Ramos (cell line): ENCODE measurements around the gene LRRC37A.
"Not testable (repeated sequence)": the region's sequence is repeated elsewhere in the genome, so short reads cannot be mapped to it uniquely, and the experiment has no call there.

Experiments used
- in situ Hi-C: fragments of 300-500 bp; cut with MboI; formaldehyde crosslinking; loops from one replicate; pipeline ENCODE4 v1.14.3; 2022; ENCODE audit warnings: low sequenced_read_pairs; ENCODE audit not compliant: unreplicated experiment

Gene LRRC37A

DNA sequence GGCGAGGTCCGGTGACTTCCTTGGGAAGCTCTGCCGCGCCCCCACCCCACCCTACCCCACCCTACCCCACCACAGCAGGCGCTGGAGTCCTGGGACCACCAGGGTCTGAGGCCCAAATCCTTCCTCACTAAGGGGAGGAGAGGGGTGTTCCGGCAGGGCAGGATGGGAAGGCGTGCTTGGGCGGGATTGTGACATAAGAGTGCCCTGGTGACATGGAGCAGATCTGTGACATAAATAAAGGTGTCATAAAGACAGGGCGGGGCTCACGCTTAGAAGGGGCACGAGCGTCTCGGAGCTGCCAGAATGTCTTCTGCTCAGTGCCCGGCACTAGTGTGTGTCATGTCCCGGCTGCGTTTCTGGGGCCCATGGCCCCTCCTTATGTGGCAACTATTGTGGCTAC lies at the start of gene LRRC37A:
Gene LRRC37A, plus strand, starts transcription at position 301 of the 400 bp plus-strand sequence. Its CDS starts 3 bp downstream, at position 304.
- in situ Hi-C loops: not testable (repeated sequence)

DNA sequence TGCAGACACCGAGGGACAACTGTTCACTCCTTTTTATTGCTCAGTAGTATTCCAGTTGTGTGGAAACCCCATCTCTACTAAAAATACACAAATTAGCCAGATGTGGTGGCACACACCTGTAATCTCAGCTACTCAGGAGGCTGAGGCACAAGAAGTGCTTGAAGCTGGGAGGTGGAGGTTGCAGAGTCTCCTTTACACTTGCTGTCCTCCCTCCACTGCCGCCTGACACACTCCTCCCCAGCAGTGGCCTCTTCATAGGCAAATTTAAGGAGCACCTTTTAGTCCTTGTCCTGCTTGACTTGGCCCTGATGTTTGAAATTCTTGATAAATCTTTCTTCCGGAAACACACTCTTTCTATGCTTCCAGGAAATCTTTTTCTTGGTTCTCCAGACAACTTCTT lies 45.8 kb upstream of the LRRC37A start:
- in situ Hi-C loops: not testable (repeated sequence)

DNA sequence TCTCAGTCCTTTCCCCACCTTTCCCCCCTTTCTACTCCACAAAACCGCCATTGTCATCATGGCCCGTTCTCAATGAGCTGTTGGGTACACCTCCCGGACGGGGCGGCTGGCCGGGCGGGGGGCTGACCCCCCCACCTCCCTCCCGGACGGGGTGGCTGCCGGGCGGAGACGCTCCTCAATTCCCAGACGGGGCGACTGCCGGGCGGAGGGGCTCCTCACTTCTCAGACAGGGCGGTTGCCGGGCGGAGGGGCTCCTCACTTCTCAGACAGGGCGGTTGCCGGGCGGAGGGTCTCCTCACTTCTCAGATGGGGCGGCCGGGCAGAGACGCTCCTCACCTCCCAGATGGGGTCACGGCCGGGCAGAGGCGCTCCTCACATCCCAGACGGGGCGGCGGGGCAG lies 42.1 kb upstream of the LRRC37A start:
- in situ Hi-C loops: loop anchor here (25.0 kb wide), 1 partner anchor 584 kb away; no protein-coding TSS in a partner anchor

DNA sequence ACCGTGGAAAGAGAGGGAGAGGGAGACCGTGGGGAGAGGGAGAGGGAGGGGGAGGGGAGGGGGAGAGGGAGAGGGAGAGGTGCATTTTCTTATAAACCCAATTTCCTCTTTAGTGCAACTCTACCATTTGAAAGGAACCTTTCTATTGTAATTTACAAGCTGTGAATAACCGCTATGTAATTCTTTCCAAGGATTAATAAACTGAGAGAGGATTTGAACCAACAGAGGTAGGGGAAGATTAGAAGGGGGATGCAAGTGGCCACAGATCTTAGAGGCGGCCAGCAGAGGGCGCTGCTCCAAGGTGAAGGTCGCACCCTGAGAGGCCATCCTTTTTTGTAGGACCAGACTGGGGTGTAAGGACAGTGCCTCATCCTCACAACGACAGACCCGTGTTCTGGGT lies 41.2 kb upstream of the LRRC37A start:
- in situ Hi-C loops: loop anchor here (25.0 kb wide), 1 partner anchor 584 kb away; no protein-coding TSS in a partner anchor

DNA sequence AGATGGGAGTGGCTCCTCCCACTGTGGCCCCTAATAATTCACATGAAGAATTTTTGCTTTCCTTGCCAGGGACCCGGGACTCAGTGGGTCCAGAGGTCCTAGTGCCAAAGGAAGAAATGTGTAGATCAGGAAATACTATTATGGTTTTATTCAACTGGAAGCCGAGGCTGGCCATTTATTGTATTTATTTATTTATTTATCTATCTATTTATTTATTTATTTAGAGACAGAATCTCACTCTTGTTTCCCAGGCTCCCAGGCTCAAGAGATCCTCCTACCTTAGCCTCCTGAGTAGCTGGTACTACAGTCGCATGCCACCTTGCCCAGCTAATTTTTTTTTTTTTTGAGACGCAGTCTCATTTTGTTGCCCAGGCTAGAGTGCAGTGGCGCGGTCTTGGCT lies 40.7 kb upstream of the LRRC37A start:
- in situ Hi-C loops: loop anchor here (25.0 kb wide), 1 partner anchor 583 kb away; no protein-coding TSS in a partner anchor

DNA sequence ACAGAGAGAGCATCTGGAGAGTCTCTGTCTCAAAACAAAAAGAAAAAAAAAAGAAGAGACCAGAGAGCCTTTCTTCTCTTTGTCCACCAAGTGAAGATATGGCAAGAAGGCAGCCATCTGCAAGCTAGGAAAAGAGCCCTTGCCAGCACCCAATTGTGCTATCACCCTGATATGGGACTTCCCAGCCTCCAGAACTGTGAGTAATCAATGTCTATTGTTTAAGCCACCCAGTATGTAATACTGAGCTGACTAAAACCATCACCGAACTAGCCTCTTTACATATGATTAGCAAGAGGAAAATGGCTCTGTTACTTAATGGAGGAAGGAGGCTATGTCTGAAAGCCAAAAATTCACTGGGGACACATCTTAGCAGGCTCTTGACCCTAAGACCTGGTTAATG lies 38.6 kb upstream of the LRRC37A start:
- in situ Hi-C loops: loop anchor here (25.0 kb wide), 1 partner anchor 581 kb away; no protein-coding TSS in a partner anchor

DNA sequence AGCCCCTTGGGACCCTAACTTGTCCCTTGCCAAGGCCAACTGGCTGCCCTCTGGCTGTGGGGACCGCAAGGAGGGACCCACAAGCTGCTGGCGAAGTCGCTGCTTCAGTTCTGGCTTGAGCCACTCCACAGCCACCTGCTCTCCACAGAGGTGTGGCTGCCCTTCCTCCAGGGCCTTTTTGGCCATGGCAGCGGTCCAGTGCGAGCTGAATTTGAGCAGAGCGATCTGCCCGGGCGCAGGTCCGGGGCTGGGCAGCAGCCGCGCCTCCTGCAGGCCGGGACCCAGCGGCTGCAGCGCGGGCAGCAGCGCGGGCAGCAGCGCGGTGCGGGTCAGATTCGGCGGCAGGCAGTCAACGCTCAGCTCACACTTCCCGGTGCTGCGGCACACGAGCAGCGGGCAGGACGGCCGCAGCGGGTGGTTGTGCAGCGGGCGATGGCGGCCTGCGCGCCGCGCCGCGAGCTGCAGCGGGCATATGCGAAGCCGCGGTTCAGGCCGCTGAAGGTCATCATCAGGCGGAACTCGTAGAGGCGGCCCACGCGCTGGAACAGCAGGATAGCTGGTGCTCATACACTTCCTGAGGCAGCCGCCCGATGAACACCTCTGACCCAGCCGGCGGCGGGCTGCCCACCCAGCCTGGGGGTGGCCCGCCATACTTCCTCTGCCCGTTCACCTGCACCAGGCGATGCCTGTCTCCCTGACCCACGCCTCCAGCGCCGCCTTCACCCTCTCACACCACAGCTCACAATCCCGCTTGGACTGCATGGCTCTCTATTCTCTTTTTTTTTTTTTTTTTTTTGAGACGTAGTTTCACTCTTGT lies 34.9 kb upstream of the LRRC37A start:
- in situ Hi-C loops: loop anchor here (25.0 kb wide), 1 partner anchor 577 kb away; no protein-coding TSS in a partner anchor

DNA sequence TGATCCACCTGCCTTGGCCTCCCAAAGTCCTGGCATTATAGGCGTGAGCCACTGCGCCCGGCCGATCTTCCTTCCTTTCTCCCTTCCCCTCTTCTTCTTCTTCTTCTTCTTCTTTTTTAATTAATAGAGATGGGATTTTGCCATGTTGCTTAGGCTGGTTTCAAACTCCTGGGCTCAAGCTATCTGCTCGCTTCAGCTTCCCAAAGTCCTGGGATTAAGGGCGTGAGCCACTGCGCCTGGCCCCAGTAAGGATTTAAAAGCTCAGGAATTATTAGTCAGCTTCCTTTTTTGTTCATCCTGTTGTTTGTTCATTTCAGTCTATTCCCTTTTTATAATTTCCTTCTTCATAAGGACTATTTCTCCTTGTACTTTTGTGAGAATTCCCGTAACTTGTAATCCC lies 32.7 kb upstream of the LRRC37A start:
- in situ Hi-C loops: loop anchor here (25.0 kb wide), 1 partner anchor 575 kb away; no protein-coding TSS in a partner anchor

DNA sequence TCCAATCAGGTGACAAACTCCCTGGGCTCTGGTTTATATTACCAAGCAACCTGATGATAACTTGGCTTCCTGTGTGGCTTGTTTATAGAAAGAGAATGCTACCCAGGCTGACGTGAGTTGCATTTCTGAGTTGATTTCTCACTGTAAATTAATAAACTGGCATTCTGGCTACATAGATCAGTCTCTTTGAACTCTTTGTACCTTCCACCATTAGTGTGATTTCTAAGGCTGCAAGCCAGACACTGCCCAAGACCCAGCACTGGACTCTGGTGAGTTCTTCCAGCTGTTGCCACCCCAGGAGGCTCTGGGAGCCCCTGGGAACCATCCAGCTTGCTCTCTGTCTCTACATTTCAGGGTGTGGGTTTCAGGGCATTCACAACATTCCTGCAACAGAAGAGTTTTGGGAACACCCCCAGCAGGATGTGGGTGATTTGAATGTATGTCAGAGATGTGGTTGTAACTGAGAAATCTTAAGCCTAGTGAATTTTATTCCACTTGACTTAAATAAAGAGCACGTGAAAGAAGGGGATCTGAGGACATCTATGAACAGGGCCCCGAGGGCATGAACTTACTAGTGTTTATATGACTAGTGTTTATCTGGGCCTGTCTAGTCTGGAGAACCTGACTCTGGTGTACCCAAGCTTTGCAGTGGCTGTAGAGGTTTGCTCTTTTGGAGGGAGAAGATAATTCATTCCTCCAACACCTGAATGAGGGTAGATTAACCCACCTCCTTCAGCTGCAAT lies 30.3 kb upstream of the LRRC37A start:
- in situ Hi-C loops: loop anchor here (25.0 kb wide), 1 partner anchor 573 kb away; no protein-coding TSS in a partner anchor

DNA sequence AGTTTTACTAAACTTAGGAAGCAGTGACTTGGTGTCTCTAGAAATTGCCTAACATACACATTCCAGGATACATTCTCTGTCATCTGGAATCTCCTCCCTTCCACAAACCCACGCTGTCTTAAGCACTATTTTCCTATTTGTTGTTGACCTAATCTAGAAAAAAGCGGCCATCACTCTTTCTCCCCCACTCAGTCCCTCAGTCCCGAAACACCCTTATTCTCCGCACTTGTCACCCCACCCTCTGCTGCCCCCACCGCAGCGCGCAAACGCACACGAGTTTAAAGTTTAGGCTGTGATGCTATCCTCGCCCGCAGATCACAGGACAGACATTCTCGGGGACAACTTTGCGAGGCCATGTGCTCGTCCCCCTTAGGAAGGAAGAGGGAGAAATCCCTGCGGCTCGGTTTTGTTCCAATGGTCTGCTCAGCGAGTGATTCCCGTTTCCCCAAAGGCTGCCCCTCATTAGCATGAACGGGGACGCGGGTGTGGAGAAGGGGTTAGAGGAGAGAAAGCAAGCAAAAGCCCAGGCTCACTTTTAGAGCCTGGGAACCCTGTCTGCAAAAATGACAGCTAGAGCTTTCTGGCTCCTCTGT lies 28.8 kb upstream of the LRRC37A start:
- in situ Hi-C loops: loop anchor here (25.0 kb wide), 1 partner anchor 571 kb away; no protein-coding TSS in a partner anchor

DNA sequence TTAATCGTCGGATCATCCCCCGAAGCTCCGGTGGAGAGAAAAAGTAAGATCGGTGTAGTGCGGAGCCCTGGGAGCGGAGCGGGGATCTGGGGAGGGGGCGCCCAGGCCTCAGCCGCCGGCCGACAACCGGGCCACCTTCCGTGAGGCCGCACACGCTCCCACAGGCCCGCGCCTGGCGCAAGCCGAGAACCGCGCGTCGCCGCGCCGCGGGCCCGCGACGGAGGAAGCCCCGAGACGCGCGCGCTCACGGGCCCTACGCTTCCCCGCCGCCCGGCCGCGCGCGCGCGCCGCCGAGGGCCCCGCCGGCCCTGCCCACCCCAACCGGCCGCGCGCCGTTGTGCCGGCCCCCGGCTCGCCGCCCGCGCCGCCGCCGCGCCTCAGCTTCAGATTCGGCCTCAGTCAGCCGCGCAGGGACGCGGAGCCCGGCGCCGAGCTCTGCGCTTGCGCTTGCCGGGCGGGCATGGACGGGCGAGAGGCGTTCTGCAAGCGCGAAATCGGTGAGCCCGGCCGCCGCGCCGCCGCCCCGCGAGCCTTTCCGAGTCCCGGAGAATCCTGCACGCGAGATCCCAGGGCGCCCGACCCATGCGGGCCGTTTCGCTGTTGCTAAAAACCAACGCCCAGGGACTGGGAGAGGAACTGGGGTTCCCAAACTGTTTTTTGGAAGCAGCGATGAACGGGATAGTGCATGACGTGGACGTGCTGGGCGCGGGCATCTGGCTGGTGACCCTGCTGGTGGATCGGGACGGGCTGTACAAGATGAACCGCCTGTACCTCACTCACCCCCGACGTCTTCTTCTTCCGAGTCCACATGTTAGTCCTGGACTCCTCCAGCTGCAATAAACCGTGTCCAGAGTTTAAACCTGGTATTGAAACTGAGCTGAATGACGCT lies 28.0 kb upstream of the LRRC37A start:
- in situ Hi-C loops: loop anchor here (25.0 kb wide), 1 partner anchor 570 kb away; no protein-coding TSS in a partner anchor

DNA sequence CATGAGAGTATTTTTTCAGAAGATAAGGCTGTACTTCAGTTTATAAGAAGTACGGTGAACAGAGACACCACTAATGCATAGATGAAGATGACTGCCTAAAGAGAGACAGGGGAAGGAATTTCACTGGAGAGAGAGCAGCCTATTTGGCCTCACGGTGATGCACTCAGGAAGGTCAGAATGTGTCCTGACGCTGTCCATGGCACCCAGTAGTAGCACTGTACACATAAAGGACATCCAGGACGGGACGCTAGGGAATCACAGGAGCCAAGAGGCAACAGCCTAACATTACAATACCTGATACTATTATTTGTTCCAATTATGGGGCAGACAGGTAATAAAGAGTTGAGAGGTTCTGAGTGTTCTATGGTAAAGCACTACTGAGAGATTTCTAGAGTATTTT lies 24.9 kb upstream of the LRRC37A start:
- in situ Hi-C loops: loop anchor here (25.0 kb wide), 1 partner anchor 567 kb away; no protein-coding TSS in a partner anchor

DNA sequence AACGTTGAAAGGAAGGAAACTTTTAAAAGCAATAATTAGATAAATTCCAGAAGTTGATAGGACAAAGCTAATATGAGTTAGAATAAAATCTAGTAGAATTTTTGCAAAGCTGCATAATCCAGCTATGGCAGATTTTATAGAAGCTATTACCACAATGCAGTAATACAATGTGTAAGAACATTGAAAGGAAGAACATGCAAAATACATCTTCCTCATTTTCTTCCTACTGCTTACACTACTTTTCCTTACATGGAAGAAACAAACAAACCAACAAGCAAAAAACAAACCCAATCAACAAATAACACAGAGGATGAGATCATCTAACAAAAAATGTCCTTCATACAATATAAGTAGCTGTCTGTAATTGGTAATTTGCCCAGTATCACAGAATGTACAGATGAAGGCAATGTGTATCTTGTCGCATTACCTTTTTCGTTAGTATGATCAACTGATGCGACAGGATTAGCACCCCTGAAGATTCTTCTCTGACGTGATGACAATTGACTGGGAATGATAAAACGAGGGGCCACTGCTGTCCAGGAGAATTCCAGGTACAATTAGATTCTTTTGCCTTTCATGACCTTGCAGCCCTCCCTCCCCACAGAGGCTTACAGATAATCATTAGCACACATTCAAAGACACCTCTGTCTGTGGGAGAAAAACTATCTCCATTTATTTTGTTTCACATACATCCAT lies 21.2 kb upstream of the LRRC37A start:
- in situ Hi-C loops: loop anchor here (25.0 kb wide), 1 partner anchor 564 kb away; no protein-coding TSS in a partner anchor

DNA sequence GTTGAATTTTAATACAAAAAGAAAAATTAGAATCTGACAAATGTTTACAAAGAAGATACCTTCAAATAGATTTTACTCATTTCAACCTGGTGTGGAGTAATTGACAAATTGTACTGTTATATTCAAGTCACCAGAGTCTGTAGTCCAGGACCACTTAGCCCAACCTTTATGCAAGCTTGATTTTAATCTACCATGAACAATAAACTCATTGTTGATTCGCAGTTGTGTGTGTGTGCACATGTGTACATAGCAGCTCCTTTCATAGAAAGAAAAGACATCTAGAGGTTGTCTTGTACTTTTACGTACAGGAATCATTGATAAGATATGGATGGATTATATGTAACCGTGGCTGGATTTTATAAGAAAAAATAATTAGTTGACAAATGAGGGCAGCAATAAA lies 20.7 kb upstream of the LRRC37A start:
- in situ Hi-C loops: loop anchor here (25.0 kb wide), 1 partner anchor 563 kb away; no protein-coding TSS in a partner anchor

DNA sequence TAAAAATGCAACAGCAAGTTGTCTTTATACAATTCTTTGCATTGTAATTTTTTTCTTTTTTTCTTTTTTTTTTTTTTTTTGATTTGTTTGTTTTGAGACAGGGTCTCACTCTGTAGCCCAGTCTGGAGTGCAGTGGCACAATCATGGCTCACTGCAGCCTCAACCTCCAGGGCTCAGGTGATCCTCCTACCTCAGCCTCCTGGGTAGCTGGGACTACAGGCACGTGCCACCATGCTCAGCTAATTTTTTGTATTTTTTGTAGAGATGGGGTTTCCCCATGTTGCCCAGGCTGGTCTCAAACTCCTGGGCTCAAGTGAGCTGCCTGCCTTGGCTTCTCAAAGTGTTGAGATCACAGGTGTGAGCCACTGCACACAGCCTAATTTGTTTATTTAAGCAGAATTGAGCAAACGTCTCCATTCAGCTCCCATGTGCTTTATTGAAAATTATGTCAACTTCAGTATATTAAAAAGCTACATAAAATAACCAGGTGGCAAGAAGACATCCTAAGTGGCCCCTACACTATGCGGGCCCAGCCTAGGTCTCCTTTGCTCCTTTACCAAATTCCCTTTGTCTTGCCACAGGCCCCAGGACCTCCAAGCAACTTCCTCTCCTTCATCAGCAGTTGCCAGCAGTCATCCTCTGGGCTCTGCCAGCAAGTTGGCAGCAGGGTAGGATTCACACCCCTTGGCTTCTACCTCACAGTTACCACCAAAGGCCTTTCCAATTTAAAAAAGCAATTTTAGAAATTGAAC lies 18.0 kb upstream of the LRRC37A start:
- in situ Hi-C loops: not testable (repeated sequence)

DNA sequence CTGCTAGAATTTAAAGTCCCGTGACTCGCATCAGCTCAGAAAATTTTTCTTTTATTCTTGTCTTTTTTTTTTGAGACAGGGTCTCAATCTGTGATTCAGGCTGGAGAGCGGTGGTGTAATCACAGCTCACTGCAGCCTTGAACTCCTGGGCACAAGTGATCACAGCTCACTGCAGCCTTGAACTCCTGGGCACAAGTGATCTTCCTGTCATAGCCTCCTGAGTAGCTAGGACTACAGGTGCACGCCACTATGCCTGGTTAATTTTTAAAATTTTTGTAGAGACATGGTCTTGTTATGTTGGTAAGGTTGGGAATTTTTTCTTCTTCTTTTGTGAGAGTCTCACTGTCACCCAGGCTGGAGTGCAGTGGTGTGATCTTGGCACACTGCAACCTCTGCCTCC lies 13.6 kb upstream of the LRRC37A start:
- in situ Hi-C loops: not testable (repeated sequence)

DNA sequence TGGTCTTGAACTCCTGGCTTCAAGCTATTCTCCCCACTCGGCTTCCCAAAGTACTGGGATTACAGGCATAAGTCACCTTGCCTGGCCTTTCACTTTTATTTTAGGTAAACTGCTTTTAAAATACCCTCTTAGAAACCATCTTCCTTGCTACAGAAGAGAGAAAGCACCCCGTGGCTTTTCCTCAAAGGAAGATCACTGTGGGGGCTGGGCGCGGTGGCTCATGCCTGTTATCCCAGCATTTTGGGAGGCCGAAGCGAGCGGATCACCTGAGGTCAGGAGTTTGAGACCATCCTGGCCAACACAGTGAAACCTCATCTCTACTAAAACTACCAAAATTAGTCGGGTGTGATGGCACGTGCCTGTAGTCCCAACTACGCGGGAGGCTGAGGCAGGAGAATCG lies 12.3 kb upstream of the LRRC37A start:
- in situ Hi-C loops: not testable (repeated sequence)

DNA sequence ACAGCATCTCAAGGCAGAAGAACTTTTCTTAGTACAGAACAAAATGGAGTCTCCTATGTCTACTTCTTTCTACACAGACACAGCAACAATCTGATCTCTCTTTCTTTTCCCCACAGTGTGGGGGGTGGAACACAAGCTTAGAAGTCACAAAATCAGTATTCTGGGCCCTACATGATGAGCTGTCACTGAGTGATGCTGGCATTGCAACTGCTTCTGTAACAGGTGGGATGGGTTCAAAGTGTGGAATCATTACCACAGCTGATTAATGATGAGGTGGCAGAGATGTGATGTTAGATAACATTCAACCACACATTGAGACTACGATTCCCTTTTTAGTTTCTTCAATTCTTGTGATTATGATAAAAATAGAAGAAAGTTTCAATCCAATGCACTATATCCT lies 10.5 kb upstream of the LRRC37A start:
- in situ Hi-C loops: not testable (repeated sequence)
